Activated CD4-positive, alpha-beta memory T cell treated with anti-CD3 and anti-CD28 coated beads for 36 hours (primary cell): ENCODE results near the gene PLXDC2. TPM values are rescaled to one million over a fixed set of nuclear protein-coding genes. Genes with fewer than 3 reads are reported as not detected.

Experiments
- CTCF ChIA-PET: fragments of 350-600 bp; sonication (Branson Sonifier 250); formaldehyde crosslinking; loops from one replicate; lab custom pipeline; 2021; ENCODE audit warnings: antibody characterized with exemption, inconsistent platforms; lab: Charles Lee
- POLR2A ChIA-PET: fragments of 350-600 bp; sonication (Branson Sonifier 250); formaldehyde crosslinking; loops from one replicate; lab custom pipeline; 2021; ENCODE audit warnings: antibody characterized with exemption; lab: Charles Lee
- DNase-seq: peaks from one replicate; pipeline ENCODE4 v3.0.0-alpha.2; 2020
- H3K27ac Mint-ChIP-seq: one replicate; pipeline ENCODE4 v1.8.0; 2021; ENCODE audit warnings: mixed read lengths
- H3K27me3 Mint-ChIP-seq: one replicate; pipeline ENCODE4 v1.8.0; 2021; ENCODE audit warnings: mixed read lengths
- H3K36me3 Mint-ChIP-seq: one replicate; pipeline ENCODE4 v1.8.0; 2021; ENCODE audit warnings: mixed read lengths
- H3K4me1 Mint-ChIP-seq: one replicate; pipeline ENCODE4 v1.8.0; 2021; ENCODE audit warnings: low read depth, mixed read lengths
- H3K4me3 Mint-ChIP-seq: one replicate; pipeline ENCODE4 v1.8.0; 2021; ENCODE audit warnings: mild to moderate bottlenecking, mixed read lengths
- H3K9me3 Mint-ChIP-seq: one replicate; pipeline ENCODE4 v1.8.0; 2021; ENCODE audit warnings: mixed read lengths
- intact Hi-C: fragments of 100-400 bp; cut with micrococcal nuclease; formaldehyde crosslinking; loops from one replicate; pipeline ENCODE4 v1.15.1; 2023
- total RNA-seq, 2 experiments: library from RNA; stranded (reverse); gene quantifications; one replicate each; pipeline ENCODE4 v1.2.3, GENCODE V29; 2021

The PLXDC2 gene
- total RNA-seq, 2 experiments from 2014 or later, result not detected

DNA sequence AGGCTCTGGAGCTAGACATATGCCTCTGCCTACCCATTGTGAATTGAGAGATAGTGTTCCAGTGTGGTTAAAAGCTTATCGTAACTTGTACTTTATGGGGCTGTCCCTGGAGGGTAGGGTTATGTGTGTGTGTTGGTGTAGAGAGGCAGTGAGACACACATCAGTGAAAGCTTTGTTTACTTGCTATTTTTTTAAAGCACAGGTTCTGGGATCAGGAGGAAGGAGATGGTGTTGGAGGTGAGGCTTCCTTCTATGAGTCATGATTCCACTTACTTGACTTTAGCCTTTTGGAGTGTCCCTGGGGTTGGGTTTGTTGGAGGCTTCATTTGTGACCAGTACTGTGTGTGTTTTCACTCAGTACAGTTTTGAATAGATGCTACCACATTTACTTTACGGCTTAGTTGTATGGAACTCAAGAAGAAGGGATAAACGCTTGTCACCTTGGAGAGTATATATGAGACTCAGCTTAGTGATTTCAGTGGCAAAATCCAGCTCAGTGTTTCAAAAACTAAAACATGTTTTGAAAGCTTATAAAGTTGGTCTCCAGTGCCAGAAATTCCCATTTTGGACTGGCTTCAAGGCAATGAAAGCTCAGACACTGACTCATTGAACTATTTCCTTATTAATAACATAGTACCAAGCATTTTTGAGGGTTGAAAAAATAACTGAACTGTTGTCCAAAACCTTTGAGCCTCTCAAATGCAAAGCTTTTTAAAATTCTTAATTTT lies 106.2 kb downstream of the PLXDC2 start:
- no peak overlapping the region for H3K4me3 Mint-ChIP-seq
- H3K4me1 Mint-ChIP-seq, result no peaks in the 10 kb centered on the region
- no peak for DNase-seq
- no peaks in the 10 kb centered on the region for H3K9me3 Mint-ChIP-seq
- no peak overlapping the region for H3K27ac Mint-ChIP-seq
- H3K36me3 Mint-ChIP-seq, result no peaks in the 10 kb centered on the region
- intact Hi-C loops, result no loop called here
- H3K27me3 Mint-ChIP-seq, result no peaks in the 10 kb centered on the region
- CTCF ChIA-PET, result no interaction called here
- POLR2A ChIA-PET, result no interaction called here

DNA sequence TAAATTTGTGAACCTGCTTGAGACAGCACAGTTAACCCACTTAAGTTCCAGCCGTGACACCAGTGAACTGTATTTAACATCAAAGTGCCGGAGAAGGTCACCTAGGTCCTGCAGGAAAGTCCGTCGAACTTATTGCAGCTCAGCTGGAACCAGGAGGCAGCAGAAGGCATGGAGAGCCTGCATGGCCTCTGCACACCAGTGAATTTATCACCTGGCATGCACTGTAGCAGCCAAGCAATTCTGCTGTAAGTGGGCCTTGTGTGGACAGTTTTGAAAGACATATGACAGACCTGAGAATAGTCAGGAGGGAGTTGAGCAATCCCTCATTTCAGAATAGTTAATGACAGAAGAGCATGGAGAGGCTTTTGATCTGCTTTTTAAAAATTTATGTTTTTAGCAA lies 108.8 kb downstream of the PLXDC2 start:
- POLR2A ChIA-PET, result no interaction called here
- Mint-ChIP-seq H3K27me3 (no peaks in the 10 kb centered on the region), H3K4me3 (no peak overlapping the region), H3K9me3 (peaks cover 9% of the 10 kb centered on the region), H3K36me3 (no peaks in the 10 kb centered on the region), H3K4me1 (no peaks in the 10 kb centered on the region), H3K27ac (no peak overlapping the region)
- DNase-seq, result no peak
- CTCF ChIA-PET, result no interaction called here
- intact Hi-C loops, result no loop called here

DNA sequence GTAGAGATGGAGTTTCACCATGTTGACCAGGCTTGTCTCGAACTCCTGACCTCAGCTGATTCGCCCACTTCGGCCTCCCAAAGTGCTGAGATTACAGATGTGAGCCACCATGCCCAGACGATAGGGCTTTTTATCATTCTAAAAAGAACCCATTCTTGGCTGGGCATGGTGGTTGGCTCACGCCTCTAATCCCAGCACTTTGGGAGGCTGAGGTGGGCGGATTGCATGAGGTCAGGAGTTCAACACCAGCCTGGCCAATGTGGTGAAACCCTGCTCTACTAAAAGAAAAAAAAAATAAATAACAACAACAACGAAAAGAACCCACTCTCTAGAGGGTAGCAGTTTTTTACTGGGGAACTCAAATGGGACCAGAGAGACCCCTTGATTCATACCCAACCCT lies 112.7 kb downstream of the PLXDC2 start:
- Mint-ChIP-seq H3K9me3 (peaks cover 11% of the 10 kb centered on the region), H3K27ac (no peak overlapping the region), H3K4me3 (no peak overlapping the region), H3K36me3 (no peaks in the 10 kb centered on the region), H3K27me3 (no peaks in the 10 kb centered on the region), H3K4me1 (no peaks in the 10 kb centered on the region)
- no peak for DNase-seq
- CTCF ChIA-PET, result no interaction called here
- intact Hi-C loops, result no loop called here
- POLR2A ChIA-PET, result no interaction called here

DNA sequence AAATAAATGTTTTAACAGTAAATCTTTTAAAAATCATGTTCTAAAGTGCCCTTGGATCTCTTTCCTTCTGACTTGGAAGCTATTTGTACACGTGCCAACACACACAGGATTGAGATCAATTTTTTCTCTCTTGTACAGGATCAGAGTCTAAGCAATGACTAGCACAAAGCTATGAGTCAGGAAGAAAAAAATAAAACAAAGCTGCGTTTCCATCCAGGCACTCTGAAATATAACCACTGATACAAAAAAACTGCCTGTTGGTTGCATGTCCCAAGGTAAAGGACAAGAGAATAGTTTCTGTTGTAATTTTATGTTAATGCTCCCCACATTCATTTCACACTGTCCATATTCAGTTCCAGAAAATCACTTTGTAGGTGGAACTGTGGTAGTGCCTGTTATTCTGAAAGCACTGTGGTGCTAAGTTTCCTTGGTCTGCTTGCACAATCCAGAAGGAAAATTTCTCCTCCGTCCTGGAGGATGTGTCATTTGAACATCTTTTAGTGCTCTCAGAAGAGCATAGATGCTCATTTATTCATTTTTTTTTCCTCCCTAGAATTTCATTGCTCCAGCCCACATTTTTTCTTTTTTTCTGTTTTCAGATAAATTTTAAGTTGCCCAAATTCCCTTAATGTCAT lies 113.4 kb downstream of the PLXDC2 start:
- CTCF ChIA-PET, result no interaction called here

DNA sequence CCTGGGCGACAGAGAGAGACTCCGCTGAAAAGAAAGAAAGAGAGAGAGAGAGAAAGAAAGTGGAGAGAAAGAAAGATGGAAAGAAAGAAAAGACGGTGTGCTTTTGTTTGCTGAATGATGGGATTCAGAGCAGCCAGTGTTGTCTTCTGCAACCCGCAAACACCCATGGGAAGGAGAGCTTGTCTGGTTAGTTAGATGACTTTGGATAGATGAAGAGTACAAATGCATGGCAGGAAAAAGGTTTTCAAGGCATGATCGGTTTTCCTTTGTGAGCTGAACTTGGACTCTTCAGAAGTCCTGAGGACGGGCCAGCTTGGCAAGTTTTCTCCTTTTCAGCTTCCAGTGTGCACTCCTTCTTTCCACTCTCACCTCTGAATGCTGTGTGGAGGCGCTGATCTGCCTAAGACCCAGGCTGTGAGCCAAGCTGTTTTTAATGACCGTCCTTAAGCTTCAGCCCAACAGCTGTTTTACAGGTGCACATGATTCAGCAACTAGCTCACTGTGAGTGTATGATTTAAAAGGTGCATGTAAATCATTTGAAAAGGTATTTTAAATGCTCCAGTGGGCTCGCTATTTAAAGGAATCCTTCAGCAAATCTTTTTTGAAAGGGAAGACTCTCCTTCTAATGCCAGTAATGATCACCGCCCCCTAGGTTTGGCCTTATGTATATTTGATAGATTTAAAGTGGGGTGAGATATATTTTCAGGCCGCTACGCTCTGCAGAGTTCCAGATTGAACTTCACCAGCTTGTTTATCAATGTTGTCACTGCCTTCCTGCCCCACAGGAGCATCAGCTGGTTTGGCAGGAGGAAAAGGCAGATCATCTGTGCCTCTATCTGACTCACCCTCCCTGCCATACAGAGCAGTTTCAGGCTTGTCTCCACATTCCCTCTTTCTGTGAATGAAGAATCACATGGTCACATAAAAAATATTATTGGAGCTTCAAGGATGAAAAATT lies 115.0 kb downstream of the PLXDC2 start:
- POLR2A ChIA-PET, result no interaction called here
- Mint-ChIP-seq H3K36me3 (no peaks in the 10 kb centered on the region), H3K4me1 (no peaks in the 10 kb centered on the region), H3K9me3 (peaks cover 11% of the 10 kb centered on the region), H3K4me3 (no peak overlapping the region), H3K27ac (no peak overlapping the region), H3K27me3 (no peaks in the 10 kb centered on the region)
- no peak for DNase-seq
- intact Hi-C loops, result no loop called here
- CTCF ChIA-PET, result no interaction called here

More for the DNA sequence above, 113.4 kb downstream of the PLXDC2 start:
- Mint-ChIP-seq H3K36me3 (no peaks in the 10 kb centered on the region), H3K27me3 (no peaks in the 10 kb centered on the region), H3K4me1 (no peaks in the 10 kb centered on the region), H3K9me3 (peaks cover 11% of the 10 kb centered on the region), H3K27ac (no peak overlapping the region), H3K4me3 (no peak overlapping the region)
- POLR2A ChIA-PET, result no interaction called here
- no peak for DNase-seq
- intact Hi-C loops, result no loop called here

DNA sequence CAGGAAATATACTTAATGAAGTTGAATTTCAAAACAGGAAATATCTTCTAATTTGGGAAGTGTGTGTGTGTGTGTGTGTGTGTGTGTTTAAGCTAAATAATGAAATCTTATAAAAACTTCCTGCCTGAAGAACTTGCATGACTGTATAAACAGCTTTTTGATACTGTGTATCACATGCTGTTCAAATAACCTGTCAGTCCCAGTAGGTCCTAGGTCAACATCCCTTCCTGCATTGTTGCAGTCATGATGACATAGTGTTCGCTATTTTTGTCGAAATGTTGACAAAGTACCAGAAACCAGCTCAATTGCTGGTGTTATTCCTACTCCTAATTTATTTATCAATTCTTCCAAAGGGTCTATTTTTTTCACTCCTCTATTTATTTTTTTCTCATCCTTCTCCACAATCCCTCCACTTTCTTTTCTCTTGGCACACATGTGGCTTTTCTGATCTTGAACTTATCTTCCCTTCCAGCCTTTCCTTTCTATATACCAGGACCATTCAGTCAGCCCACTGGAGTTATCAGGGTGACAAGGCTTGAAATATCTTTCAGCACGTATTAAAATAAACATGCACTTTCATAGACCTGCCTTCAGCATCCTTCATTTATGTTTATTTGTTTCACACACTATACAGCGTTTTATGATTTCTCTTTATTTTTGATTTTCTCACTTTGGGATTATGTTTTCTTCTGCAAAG lies 115.8 kb downstream of the PLXDC2 start:
- CTCF ChIA-PET, result no interaction called here
- Mint-ChIP-seq H3K4me1 (no peaks in the 10 kb centered on the region), H3K27me3 (no peaks in the 10 kb centered on the region), H3K27ac (no peak overlapping the region), H3K36me3 (no peaks in the 10 kb centered on the region), H3K4me3 (no peak overlapping the region), H3K9me3 (peaks cover 16% of the 10 kb centered on the region)
- intact Hi-C loops, result no loop called here
- no peak for DNase-seq
- POLR2A ChIA-PET, result no interaction called here

DNA sequence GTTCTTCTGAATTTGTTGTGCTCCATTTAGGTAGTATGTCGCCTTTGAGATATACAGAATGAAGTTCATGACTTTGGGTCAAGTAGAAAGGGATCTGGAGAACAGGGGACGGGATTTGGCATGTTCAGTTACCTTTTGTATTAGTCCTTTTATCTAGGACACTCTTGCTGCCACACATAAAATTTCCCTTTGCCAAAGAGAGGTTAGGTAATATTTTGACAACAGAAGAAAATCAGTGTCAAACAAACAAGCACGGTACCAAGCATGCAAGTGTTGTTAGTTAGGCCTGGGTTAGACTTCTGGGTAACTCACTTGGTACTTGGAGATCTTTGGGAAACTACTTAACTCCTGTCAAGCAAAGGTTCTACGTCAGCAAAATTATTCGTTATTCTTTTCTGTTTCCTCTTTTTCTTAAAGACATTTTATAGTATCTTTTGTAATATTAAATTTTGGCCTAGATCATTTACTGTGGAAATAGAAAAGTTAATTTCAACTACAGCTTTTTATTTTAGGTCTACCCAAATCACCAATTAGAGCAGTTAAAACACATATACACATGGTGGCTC lies 116.7 kb downstream of the PLXDC2 start:
- intact Hi-C loops, result no loop called here
- Mint-ChIP-seq H3K9me3 (peaks cover 17% of the 10 kb centered on the region), H3K36me3 (no peaks in the 10 kb centered on the region), H3K4me1 (no peaks in the 10 kb centered on the region), H3K27me3 (no peaks in the 10 kb centered on the region), H3K4me3 (no peak overlapping the region), H3K27ac (no peak overlapping the region)
- ChIA-PET CTCF (no interaction called here), POLR2A (no interaction called here)
- no peak for DNase-seq

DNA sequence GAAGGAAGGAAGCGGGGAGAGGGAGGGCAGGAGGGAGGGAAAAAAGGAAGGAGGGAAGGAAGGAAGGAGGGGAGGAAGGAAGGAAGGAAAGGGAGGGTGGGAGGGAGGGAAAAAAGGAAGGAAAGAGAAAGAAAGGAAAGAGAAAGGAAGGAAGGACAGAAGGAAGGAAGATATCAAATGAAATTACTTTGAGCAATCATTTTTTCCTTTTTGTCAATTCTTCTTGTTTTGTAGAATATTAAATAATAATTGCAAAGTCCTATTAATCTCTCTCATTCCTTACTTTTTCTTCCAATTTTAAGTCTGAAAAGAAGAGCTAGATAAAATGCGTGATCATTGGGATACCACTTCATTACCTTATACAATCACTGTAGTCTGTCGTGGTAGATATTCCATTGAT lies 117.5 kb downstream of the PLXDC2 start:
- intact Hi-C loops, result no loop called here
- H3K27me3 Mint-ChIP-seq, result no peaks in the 10 kb centered on the region
- no peak overlapping the region for H3K27ac Mint-ChIP-seq
- no peak for DNase-seq
- H3K36me3 Mint-ChIP-seq, result no peaks in the 10 kb centered on the region
- POLR2A ChIA-PET, result no interaction called here
- CTCF ChIA-PET, result no interaction called here
- peaks cover 16% of the 10 kb centered on the region for H3K9me3 Mint-ChIP-seq
- no peaks in the 10 kb centered on the region for H3K4me1 Mint-ChIP-seq
- no peak overlapping the region for H3K4me3 Mint-ChIP-seq

DNA sequence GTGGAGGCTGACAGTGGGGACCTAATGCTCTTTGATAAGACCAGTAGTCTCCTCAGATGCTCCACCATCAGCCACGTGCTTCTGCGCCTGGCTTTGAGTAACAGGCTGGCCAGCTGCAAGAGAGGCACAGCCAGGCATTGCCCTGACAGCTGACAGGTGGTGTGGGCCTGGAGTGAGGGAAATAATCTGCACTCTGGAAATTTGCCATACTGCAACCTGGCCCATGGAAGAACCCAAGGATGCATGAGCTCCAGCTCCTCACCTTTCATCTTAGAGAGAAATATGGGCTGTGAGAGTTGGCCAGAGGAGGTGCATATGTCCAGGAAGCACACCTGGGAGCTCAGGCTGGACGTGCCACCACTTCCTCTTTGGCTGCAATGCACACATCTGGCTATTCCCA lies 118.9 kb downstream of the PLXDC2 start:
- CTCF ChIA-PET, result no interaction called here
- intact Hi-C loops, result no loop called here
- no peak for DNase-seq

DNA sequence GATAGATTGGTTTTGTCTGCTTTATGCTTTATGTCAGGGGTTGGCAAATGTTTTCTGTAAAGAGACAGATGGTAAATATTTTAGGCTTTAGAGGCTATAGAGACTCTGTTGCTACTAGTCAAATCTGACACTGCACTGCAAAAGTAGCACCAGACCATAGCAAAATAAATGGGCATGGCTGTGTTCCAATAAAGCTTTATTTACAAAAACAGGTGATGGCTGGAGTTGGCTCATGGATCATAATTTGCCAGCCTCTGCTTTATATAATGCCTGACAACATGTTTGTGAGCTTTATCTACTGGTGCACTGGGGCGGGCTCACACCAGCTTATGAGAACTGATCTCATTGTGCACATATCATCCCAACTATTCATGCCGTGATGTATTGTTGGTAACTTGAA lies 120.1 kb downstream of the PLXDC2 start:
- ChIA-PET POLR2A (no interaction called here), CTCF (no interaction called here)
- Mint-ChIP-seq H3K27ac (no peak overlapping the region), H3K4me3 (no peak overlapping the region), H3K9me3 (peaks cover 15% of the 10 kb centered on the region), H3K36me3 (no peaks in the 10 kb centered on the region), H3K27me3 (no peaks in the 10 kb centered on the region), H3K4me1 (no peaks in the 10 kb centered on the region)
- DNase-seq, result no peak
- intact Hi-C loops, result no loop called here

More for the DNA sequence above, 118.9 kb downstream of the PLXDC2 start:
- H3K27ac Mint-ChIP-seq, result no peak overlapping the region
- H3K4me3 Mint-ChIP-seq, result no peak overlapping the region
- peaks cover 15% of the 10 kb centered on the region for H3K9me3 Mint-ChIP-seq
- POLR2A ChIA-PET, result no interaction called here
- H3K36me3 Mint-ChIP-seq, result no peaks in the 10 kb centered on the region
- no peaks in the 10 kb centered on the region for H3K4me1 Mint-ChIP-seq
- no peaks in the 10 kb centered on the region for H3K27me3 Mint-ChIP-seq

DNA sequence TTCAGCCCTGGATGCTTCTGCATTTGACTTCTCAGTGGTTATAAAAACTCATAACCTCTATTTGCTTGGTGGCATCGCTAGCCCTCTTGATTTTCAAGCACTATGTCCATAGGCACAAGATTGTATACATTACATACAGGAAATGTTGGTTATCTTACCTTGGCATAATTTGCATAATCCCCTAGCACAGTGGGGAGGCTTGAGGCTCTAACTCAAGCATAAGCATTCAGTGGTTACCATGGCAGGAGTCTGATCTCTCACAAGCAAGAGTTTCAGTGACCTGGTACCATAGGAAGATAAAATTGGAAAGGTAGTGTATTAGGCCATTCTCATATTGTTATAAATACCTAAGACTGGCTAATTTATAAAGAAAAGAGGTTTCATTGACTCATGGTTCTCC lies 121.8 kb downstream of the PLXDC2 start:
- peaks cover 13% of the 10 kb centered on the region for H3K9me3 Mint-ChIP-seq
- CTCF ChIA-PET, result no interaction called here
- intact Hi-C loops, result no loop called here

More for the DNA sequence above, 121.8 kb downstream of the PLXDC2 start:
- POLR2A ChIA-PET, result no interaction called here
- no peak for DNase-seq
- H3K27ac Mint-ChIP-seq, result no peak overlapping the region
- no peaks in the 10 kb centered on the region for H3K4me1 Mint-ChIP-seq
- no peaks in the 10 kb centered on the region for H3K36me3 Mint-ChIP-seq
- no peaks in the 10 kb centered on the region for H3K27me3 Mint-ChIP-seq
- no peak overlapping the region for H3K4me3 Mint-ChIP-seq
